WTC11 (cell line): Measurements from ENCODE around the gene EI24.

Experiments
- CTCF ChIP-seq: fragments of 200-600 bp; IDR thresholded peaks from 2 replicates; pipeline ENCODE4 v1.8.0; 2022; ENCODE audit warnings: antibody characterized with exemption
- E2F4 ChIP-seq: sonication (generic); formaldehyde crosslinking; IDR thresholded peaks from 2 replicates; pipeline ENCODE4 v1.8.1; 2022; ENCODE audit warnings: low read depth, mild to moderate bottlenecking, moderate library complexity, missing genetic modification reagents, borderline replicate concordance
- JUN ChIP-seq: sonication (generic); formaldehyde crosslinking; IDR thresholded peaks from 2 replicates; pipeline ENCODE4 v1.8.0; 2023; ENCODE audit warnings: mild to moderate bottlenecking, missing genetic modification reagents

DNA sequence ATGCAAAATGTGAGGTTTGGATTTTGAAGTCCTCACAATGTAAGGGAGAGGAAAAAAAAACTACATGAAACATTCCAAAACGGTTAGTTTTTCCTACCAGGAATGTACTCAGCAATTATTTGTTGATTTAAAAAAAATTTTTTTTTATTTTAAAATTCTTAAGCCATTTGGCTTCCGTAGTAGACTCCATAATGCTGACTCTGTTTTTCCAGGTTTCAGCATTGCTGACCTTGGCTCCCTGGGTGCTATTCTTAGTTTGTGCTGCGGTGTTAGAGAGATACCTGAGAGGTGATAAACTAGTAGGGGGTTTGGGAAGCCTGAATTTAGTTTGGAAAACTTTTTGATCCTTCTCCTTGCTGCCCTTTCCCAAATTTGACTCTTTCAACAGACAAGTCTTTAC is 33.9 kb downstream of the EI24 start:
- no peak for TF ChIP-seq E2F4
- no peak for TF ChIP-seq JUN (CRISPR knock-in tag)
- no peak for TF ChIP-seq CTCF
